MCF 10A (cell line): ENCODE data around the gene KLF2. TPM values are rescaled to one million over a fixed set of nuclear protein-coding genes. Genes with fewer than 3 reads are reported as not detected.

Experiments
- BruUV-seq: library from RNA; stranded (reverse); fragments of 400-500 nt; replicated peaks from 2 replicates; lab custom pipeline; 2021; lab: Mats Ljungman, UMichigan
- CTCF ChIA-PET: fragments of 300-600 bp; sonication (Branson Sonifier 250); formaldehyde crosslinking; extraction: SDS; loops from one replicate; lab custom pipeline; 2021; ENCODE audit warnings: antibody characterized with exemption, inconsistent platforms; lab: Yijun Ruan, JAX
- POLR2A ChIA-PET: fragments of 300-600, 350-650 bp; sonication (Branson Sonifier 250); formaldehyde crosslinking; extraction: SDS; loops from one replicate; lab custom pipeline; 2020; ENCODE audit warnings: antibody characterized with exemption, inconsistent platforms; lab: Yijun Ruan, JAX
- DNase-seq: peaks from one replicate; pipeline ENCODE4 v3.0.0-alpha.2; 2018; ENCODE audit not compliant: unreplicated experiment
- H3K27ac Mint-ChIP-seq: one replicate; pipeline ENCODE4 v1.8.0; 2022; ENCODE audit warnings: mild to moderate bottlenecking, low read depth, mixed read lengths; ENCODE audit not compliant: unreplicated experiment
- H3K27me3 Mint-ChIP-seq: one replicate; pipeline ENCODE4 v1.8.0; 2022; ENCODE audit warnings: mixed read lengths; ENCODE audit not compliant: insufficient read depth, unreplicated experiment
- H3K36me3 Mint-ChIP-seq: one replicate; pipeline ENCODE4 v1.8.0; 2022; ENCODE audit warnings: mild to moderate bottlenecking, moderate library complexity, mixed read lengths; ENCODE audit not compliant: insufficient read depth, unreplicated experiment
- H3K4me1 Mint-ChIP-seq: one replicate; pipeline ENCODE4 v1.8.0; 2022; ENCODE audit warnings: mixed read lengths; ENCODE audit not compliant: insufficient read depth, unreplicated experiment
- H3K4me3 Mint-ChIP-seq: one replicate; pipeline ENCODE4 v1.8.0; 2022; ENCODE audit warnings: mild to moderate bottlenecking, moderate library complexity, mixed read lengths; ENCODE audit not compliant: unreplicated experiment
- H3K9me3 Mint-ChIP-seq: one replicate; pipeline ENCODE4 v1.8.0; 2022; ENCODE audit warnings: mixed read lengths; ENCODE audit not compliant: unreplicated experiment
- intact Hi-C: fragments of 100-400 bp; cut with micrococcal nuclease; formaldehyde crosslinking; loops from 2 replicates; pipeline ENCODE4 v1.14.1; 2022
- total RNA-seq: library from RNA; stranded (reverse); gene quantifications from 2 replicates; pipeline ENCODE4 v1.2.3, GENCODE V29; 2022
- TF ChIP-seq, protein P1 (sequence below): fragments of 200-600 bp; IDR thresholded peaks from one replicate; pipeline ENCODE4 v1.8.0; 2022; ENCODE audit warnings: antibody characterized with exemption, mild to moderate bottlenecking; ENCODE audit not compliant: unreplicated experiment

The KLF2 gene
- total RNA-seq, 1 experiment from 2014 or later, result 3.8 TPM

- CTCF ChIA-PET, result interaction anchor here (0.6 to 1.2 kb wide), 4 partner anchors 54 to 110 kb away, joined by 3 to 5 read pairs (median 4); no protein-coding TSS in a partner anchor
- Mint-ChIP-seq H3K27me3 (no peaks in the 10 kb centered on the region), H3K36me3 (no peaks in the 10 kb centered on the region), H3K4me1 (no peaks in the 10 kb centered on the region), H3K9me3 (no peaks in the 10 kb centered on the region), H3K4me3 (no peak overlapping the region), H3K27ac (no peak overlapping the region)
- intact Hi-C loops, result no loop called here
- no peak for DNase-seq
- POLR2A ChIA-PET, result no interaction called here
- TF ChIP-seq, protein P1, sequence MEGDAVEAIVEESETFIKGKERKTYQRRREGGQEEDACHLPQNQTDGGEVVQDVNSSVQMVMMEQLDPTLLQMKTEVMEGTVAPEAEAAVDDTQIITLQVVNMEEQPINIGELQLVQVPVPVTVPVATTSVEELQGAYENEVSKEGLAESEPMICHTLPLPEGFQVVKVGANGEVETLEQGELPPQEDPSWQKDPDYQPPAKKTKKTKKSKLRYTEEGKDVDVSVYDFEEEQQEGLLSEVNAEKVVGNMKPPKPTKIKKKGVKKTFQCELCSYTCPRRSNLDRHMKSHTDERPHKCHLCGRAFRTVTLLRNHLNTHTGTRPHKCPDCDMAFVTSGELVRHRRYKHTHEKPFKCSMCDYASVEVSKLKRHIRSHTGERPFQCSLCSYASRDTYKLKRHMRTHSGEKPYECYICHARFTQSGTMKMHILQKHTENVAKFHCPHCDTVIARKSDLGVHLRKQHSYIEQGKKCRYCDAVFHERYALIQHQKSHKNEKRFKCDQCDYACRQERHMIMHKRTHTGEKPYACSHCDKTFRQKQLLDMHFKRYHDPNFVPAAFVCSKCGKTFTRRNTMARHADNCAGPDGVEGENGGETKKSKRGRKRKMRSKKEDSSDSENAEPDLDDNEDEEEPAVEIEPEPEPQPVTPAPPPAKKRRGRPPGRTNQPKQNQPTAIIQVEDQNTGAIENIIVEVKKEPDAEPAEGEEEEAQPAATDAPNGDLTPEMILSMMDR, result no peak
- no TSS peak for BruUV-seq
Observed at GRCh38 chr19:16328824-16329482, 4.3 kb downstream of the KLF2 start.

DNA sequence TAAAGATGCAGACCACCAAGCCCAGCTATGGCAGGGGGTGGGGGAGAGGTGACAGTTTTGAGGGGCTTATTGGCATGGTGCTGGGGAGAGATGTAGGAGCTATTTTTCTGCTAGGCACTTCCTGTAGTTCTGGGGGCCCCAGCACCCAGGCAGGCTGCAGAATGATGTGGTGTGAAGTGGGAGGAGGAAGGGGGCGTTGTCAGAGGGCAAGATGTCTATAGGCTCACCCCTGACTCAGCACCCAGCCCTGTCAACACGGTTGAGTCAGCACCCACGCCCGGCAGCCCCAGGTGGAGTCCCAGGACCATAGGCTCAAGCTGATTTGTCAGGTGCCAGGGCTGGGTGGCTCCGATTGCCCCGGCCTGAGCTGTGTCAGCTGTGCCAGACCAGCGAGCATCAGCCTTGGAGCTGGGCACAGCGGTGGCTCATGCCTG, 5.8 kb downstream of the KLF2 start:
- POLR2A ChIA-PET, result interaction anchor here (0.5 to 1.5 kb wide), 2 partner anchors 14 to 1910 kb away, joined by 5 read pairs; no protein-coding TSS in a partner anchor

DNA sequence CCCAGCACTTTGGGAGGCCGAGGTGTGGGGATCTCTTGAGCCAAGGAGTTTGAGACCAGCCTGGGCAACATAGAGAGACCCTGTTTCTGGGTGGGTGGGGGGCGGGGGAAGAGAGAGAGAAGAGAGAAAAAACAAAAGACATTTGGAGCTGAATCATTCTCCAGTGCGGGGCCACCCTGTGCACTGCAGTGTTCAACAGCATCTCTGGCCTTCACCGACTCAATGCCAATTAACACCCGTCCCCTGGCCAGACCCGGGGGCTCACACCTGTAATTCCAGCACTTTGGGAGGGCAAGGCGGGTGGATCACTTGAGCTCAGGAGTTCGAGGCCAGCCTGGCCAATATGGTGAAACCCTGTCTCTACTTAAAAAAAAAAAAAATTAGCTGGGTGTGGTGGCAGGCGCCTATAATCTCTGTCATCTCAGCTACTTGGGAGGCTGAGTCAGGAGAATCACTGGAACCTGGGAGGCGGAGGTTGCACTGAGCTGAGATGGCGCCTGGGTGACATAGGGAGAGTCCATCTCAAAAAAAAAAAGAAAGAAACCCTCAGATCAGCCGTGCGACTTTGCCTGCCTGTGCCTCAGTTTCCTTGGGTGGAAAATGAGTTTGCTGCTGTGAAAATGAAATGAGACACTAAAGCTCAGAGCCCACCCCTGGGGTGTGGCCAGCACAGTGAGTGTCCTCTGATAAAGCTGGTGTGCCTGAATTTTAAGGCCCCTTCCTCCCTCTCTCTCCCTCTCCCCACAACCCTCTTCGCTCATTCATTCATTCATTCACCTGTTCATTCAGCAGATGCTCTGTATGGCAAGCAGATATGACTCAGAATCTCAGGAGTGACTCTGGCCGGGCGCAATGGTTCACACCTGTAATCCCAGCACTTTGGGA, 6.4 kb downstream of the KLF2 start:
- DNase-seq, result no peak
- ChIA-PET CTCF (interaction anchor here (0.5 to 1.1 kb wide), 4 partner anchors 56 to 87 kb away, joined by 3 to 5 read pairs (median 4); no protein-coding TSS in a partner anchor), POLR2A (interaction anchor here (0.5 to 1.5 kb wide), 2 partner anchors 15 to 1911 kb away, joined by 5 read pairs; no protein-coding TSS in a partner anchor)
- H3K27ac Mint-ChIP-seq, result no peak overlapping the region
- no peaks in the 10 kb centered on the region for H3K36me3 Mint-ChIP-seq
- H3K9me3 Mint-ChIP-seq, result no peaks in the 10 kb centered on the region
- no peaks in the 10 kb centered on the region for H3K4me1 Mint-ChIP-seq
- TF ChIP-seq, protein P1, result no peak
- intact Hi-C loops, result no loop called here
- H3K4me3 Mint-ChIP-seq, result no peak overlapping the region
- BruUV-seq, result no TSS peak
- H3K27me3 Mint-ChIP-seq, result no peaks in the 10 kb centered on the region

More for the DNA sequence above, 5.8 kb downstream of the KLF2 start:
- no peaks in the 10 kb centered on the region for H3K4me1 Mint-ChIP-seq
- H3K27ac Mint-ChIP-seq, result no peak overlapping the region
- intact Hi-C loops, result no loop called here
- no peaks in the 10 kb centered on the region for H3K9me3 Mint-ChIP-seq
- TF ChIP-seq, protein P1, result no peak
- H3K36me3 Mint-ChIP-seq, result no peaks in the 10 kb centered on the region
- CTCF ChIA-PET, result interaction anchor here (0.6 to 0.8 kb wide), 4 partner anchors 53 to 930 kb away, joined by 3 read pairs; no protein-coding TSS in a partner anchor
- no peaks in the 10 kb centered on the region for H3K27me3 Mint-ChIP-seq
- no peak overlapping the region for H3K4me3 Mint-ChIP-seq
- no TSS peak for BruUV-seq
- peak; percentile 95 for DNase-seq
